NCI-H146 treated with DMSO at 0.1 percent for 48 hours (cell line): ENCODE results near the gene OSBPL7.
"Not testable (repeated sequence)": the region's sequence is repeated elsewhere in the genome, so short reads cannot be mapped to it uniquely, and the experiment has no call there.

Experiments
- DNase-seq: peaks from one replicate; lab custom pipeline; 2025; ENCODE audit not compliant: unreplicated experiment; lab: John Stamatoyannopoulos, UW

Gene OSBPL7

DNA sequence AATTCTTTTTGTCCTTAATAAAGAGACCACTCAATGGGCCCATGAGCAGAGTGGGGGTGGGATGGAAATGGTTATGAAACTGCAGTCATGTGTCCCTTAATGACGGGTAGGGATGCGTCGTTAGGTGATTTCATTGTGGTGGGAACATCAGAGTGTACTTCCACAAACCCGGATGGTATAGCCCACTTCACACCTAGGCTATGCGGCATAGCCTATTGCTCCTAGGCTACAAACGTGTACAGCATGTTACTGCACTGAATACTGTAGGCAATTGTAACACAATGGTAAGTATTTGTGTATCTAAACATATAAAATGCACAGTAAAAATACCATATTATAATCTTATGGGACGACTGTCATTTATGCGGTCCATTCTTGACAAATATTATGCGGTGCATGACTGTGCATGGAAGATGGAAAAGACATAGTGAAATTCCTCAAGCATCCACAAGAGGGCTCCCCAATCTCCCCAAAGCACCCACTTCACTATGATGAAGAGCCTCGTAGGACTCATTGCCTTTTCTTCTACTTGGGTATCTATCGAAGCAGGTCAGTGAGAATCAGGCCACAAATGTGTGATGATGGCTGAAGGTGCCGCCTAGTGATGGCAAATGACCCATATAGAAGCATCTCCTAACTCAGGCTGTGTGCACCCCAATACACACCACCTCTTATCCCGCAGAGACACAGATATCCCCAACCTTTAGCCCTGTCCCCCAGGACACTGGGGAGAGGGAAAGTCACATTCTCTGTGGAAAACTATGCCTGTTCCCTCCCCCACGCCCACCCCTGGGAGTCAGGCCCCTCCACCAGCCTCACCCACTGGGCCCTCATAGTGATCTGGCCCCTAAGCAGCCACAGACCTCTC, 45.0 kb downstream of the OSBPL7 start:
- peak; percentile 43 for DNase-seq

DNA sequence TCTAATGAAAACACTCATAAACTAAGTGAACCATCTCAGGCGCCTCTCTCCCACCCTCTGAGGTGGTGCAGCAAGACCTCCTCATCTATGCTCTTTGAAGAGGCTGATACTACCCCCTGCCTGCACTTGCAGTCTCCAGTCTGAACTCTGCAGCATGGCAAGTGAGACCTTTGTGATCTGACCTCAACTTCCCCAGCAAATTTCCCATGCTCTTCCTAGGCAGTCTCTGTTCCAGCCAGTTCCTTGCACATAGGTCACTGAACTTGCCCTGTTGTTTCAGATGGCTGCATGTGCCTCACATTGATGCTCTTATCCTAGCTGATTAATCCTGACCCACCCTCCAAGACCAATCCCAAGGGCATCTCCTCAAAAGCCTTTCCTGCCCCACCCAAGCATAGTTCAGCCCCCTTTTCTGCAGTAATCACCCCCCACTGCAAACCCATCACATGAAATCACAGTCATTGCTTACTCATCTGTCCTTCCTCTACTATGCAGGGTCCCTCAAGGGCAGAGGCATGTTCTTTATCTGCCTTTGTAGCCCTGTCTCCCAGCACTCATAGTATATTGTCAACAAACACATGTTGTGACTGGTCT, 46.5 kb downstream of the OSBPL7 start:
- no peak for DNase-seq

DNA sequence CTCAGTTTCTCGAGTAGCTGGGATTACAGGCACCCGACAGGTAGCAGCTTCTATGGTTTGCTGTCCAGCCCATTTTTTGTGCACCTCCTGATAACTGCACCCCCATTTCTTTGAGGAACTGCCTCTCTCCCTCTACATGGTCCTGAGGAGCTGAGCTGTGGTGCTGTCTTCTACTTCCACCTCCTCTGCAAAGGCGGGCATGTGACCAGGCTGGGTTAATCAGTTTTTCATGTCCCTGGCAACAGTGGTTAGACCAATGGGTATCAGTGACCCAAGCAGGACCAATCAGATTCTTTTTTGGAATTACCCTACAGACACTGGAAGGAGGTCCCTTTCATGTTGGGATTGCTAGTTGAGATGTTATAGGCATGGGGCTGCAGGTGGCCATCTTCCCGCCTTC, 47.3 kb downstream of the OSBPL7 start:
- DNase-seq: no peak

DNA sequence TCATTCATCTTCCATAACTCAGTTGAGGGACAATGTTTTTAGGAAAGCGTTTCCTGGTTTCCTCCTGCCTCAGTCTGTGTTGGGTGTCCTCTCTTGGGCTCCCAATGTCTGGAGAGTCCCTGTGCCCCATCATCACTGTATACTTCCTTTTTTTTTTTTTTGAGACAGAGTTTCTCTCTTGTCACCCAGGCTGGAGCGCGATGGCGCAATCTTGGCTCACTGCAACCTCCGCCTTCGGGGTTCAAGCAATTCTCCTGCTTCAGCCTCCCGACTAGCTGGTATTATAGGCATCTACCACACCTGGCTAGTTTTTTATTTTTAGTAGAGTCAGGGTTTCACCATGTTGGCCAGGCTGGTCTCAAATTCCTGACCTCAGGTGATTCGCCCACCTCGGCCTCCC, 47.9 kb downstream of the OSBPL7 start:
- DNase-seq: not testable (repeated sequence)

DNA sequence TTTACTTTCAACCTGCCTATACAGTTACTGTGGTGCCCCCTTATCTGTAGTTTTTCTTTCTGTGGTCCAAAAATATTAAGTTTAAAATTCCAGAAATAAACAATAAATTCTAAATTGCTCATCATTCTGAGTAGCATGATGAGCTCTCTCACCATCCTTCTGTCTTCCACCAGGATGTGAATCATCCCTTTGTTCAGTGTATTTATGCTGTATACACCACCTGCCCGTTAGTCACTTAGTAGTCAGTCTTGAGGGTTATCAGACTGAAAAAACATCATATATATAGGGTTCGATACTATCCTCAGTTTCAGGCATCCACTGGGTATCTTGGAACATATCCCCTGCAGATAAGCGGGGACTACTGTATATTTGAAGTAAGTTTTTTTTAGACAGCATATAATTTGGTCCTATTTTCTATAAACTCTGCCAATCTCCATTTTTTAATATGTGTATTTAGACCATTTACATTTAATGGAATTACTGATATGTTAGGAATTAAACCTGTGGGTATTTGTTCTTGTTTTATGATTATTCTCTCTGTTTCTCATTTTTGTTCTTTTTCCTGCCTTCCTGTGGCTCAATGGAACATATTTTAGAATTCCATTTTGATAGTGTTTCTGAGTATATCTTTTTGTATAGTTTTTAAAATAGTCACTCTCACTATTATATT, 57.5 kb downstream of the OSBPL7 start:
- no peak for DNase-seq

DNA sequence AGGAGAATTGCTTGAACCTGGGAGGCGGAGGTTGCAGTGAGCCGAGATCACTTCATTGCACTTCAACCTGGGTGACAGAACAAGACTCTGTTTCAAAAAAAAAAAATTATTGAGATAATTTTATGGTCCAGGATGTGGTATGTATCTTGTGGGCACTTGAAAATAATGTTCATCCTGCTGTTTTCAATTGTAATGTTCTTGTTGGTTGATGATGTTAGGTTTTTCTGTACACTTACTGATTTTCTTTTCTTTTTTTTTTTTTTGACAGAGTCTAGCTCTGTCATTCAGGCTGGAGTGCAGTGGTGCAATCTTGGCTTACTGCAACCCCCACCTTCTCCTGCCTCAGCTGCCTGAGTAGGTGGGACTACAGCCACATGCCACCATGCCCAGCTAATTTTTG, 58.9 kb downstream of the OSBPL7 start:
- DNase-seq: no peak

DNA sequence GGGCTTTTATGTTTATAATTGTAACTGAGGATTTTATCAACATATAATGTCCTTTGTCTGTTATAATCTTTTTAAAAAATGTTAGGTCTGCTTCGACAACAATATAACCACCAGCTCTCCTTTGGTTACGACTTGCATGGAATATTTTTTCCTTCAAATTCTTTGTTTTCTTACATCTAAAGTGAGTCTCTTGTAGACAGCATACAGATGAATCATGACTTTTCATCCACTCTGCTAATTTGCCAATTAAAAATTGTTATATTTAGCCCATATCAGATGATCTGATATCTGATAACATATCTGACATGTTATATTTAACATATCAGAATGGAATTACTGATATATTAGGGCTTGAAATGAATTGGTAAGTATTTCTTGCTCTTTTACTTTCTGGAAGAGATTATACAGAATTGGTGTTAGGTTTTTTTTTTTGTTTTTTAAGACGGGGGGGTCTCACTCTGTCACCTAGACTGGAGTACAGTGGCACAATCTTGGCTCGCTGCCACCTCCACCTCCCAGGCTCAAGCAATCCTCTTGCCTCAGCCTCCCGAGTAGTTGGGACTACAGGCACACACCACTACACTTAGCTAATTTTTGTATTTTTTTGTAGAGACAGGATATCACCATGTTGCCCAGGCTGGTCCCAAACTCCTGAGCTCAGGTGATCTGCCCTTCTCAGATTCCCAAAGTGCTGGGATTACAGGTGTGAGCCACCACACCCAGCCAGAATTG, 61.0 kb downstream of the OSBPL7 start:
- no peak for DNase-seq

DNA sequence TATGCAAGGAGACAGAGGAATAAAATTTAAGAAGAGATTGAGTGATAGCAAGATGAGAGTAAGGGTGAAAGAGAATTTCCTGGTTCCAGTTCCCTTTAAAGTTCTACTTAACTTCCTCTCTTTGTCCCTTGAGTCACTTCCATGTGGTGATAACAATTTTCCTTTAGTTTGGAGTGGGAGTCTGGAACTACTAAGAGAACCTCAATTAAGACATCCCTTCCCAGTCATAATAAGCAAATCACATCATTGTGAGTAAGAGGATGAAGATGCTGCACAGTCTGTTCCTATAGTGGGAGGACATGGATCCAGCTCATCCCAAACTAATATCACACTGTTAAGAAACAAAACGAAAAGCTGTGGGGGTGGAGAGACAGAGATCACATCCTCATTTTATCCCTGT, 64.2 kb downstream of the OSBPL7 start:
- no peak for DNase-seq
